HEK293 (cell line): Measurements from ENCODE around the gene FIBCD1.
A peak's percentile ranks its signal among the peaks of the same experiment; 100 is the strongest.

Source experiments
- ATF2 ChIP-seq: fragments of 450-650 bp; formaldehyde crosslinking; IDR thresholded peaks from 2 replicates; pipeline ENCODE4 v1.5.1; 2016; ENCODE audit warnings: missing biosample characterization, missing genetic modification characterization, low read depth
- FEZF1 ChIP-seq: fragments of 450-650 bp; formaldehyde crosslinking; IDR thresholded peaks from 2 replicates; pipeline ENCODE4 v1.5.1; 2016; ENCODE audit warnings: missing biosample characterization, missing genetic modification characterization
- GLI4 ChIP-seq: fragments of 450-650 bp; formaldehyde crosslinking; IDR thresholded peaks from 2 replicates; pipeline ENCODE4 v1.5.1; 2016; ENCODE audit warnings: missing biosample characterization, missing genetic modification characterization
- SCRT1 ChIP-seq: fragments of 450-650 bp; formaldehyde crosslinking; IDR thresholded peaks from 2 replicates; pipeline ENCODE4 v1.5.1; 2016; ENCODE audit warnings: missing biosample characterization, missing genetic modification characterization, borderline replicate concordance
- SP3 ChIP-seq: fragments of 450-650 bp; formaldehyde crosslinking; IDR thresholded peaks from 2 replicates; pipeline ENCODE4 v1.5.1; 2016; ENCODE audit warnings: missing biosample characterization, missing genetic modification characterization
- TSHZ1 ChIP-seq: fragments of 450-650 bp; formaldehyde crosslinking; IDR thresholded peaks from 2 replicates; pipeline ENCODE4 v1.5.1; 2016; ENCODE audit warnings: missing biosample characterization, missing genetic modification characterization, borderline replicate concordance
- ZBTB21 ChIP-seq: fragments of 450-650 bp; formaldehyde crosslinking; IDR thresholded peaks from 2 replicates; pipeline ENCODE4 v1.5.1; 2017; ENCODE audit warnings: missing biosample characterization, missing genetic modification characterization
- ZBTB26 ChIP-seq: fragments of 450-650 bp; formaldehyde crosslinking; optimal IDR thresholded peaks from 2 replicates; pipeline ENCODE3; 2016; ENCODE audit warnings: missing biosample characterization, mild to moderate bottlenecking, missing genetic modification characterization
- ZFP69B ChIP-seq: fragments of 450-650 bp; formaldehyde crosslinking; IDR thresholded peaks from 2 replicates; pipeline ENCODE4 v1.5.1; 2016; ENCODE audit warnings: missing biosample characterization, missing genetic modification characterization
- ZNF132 ChIP-seq: fragments of 450-650 bp; formaldehyde crosslinking; IDR thresholded peaks from 2 replicates; pipeline ENCODE4 v1.5.1; 2017; ENCODE audit warnings: missing biosample characterization, missing genetic modification characterization, borderline replicate concordance
- ZNF157 ChIP-seq: fragments of 450-650 bp; formaldehyde crosslinking; IDR thresholded peaks from 2 replicates; pipeline ENCODE4 v1.5.1; 2016; ENCODE audit warnings: missing biosample characterization, missing genetic modification characterization
- ZNF175 ChIP-seq: fragments of 450-650 bp; formaldehyde crosslinking; IDR thresholded peaks from 2 replicates; pipeline ENCODE4 v1.5.1; 2016; ENCODE audit warnings: missing biosample characterization, missing genetic modification characterization
- ZNF23 ChIP-seq: fragments of 450-650 bp; formaldehyde crosslinking; IDR thresholded peaks from 2 replicates; pipeline ENCODE4 v1.5.1; 2016; ENCODE audit warnings: missing biosample characterization, missing genetic modification characterization, borderline replicate concordance
- ZNF266 ChIP-seq: fragments of 450-650 bp; formaldehyde crosslinking; IDR thresholded peaks from 2 replicates; pipeline ENCODE4 v1.5.1; 2016; ENCODE audit warnings: missing biosample characterization, missing genetic modification characterization, low read depth
- ZNF398 ChIP-seq: fragments of 450-650 bp; formaldehyde crosslinking; IDR thresholded peaks from 2 replicates; pipeline ENCODE4 v1.5.1; 2017; ENCODE audit warnings: missing biosample characterization, missing genetic modification characterization
- ZNF544 ChIP-seq: fragments of 450-650 bp; formaldehyde crosslinking; IDR thresholded peaks from 2 replicates; pipeline ENCODE4 v1.5.0; 2017; ENCODE audit warnings: missing biosample characterization, missing genetic modification characterization
- ZNF549 ChIP-seq: fragments of 450-650 bp; IDR thresholded peaks from 2 replicates; pipeline ENCODE4 v1.5.1; 2018; ENCODE audit warnings: missing biosample characterization, missing genetic modification characterization, mild to moderate bottlenecking, inconsistent platforms, moderate library complexity
- ZNF585B ChIP-seq: fragments of 450-650 bp; formaldehyde crosslinking; IDR thresholded peaks from 2 replicates; pipeline ENCODE4 v1.5.1; 2016; ENCODE audit warnings: missing biosample characterization, missing genetic modification characterization
- ZNF626 ChIP-seq: fragments of 450-650 bp; sonication (Bioruptor Pico); formaldehyde crosslinking; IDR thresholded peaks from 2 replicates; pipeline ENCODE4 v1.5.1; 2018; ENCODE audit warnings: missing biosample characterization, missing genetic modification characterization, inconsistent platforms
- ZNF629 ChIP-seq: fragments of 450-650 bp; formaldehyde crosslinking; IDR thresholded peaks from 2 replicates; pipeline ENCODE4 v1.5.1; 2017; ENCODE audit warnings: missing biosample characterization, missing genetic modification characterization
- ZNF707 ChIP-seq: fragments of 450-650 bp; formaldehyde crosslinking; IDR thresholded peaks from 2 replicates; pipeline ENCODE4 v1.5.1; 2016; ENCODE audit warnings: missing biosample characterization, missing genetic modification characterization
- ZSCAN4 ChIP-seq: fragments of 450-650 bp; formaldehyde crosslinking; IDR thresholded peaks from 2 replicates; pipeline ENCODE4 v1.5.1; 2017; ENCODE audit warnings: missing biosample characterization, missing genetic modification characterization
- TF ChIP-seq, protein P1 (sequence below): fragments of 450-650 bp; formaldehyde crosslinking; IDR thresholded peaks from 2 replicates; pipeline ENCODE4 v1.5.1; 2016; ENCODE audit warnings: missing biosample characterization, missing genetic modification characterization

Gene FIBCD1

GRCh38 chr9:130938652-130939404, at the start of gene FIBCD1 (continued):
- no peak for TF ChIP-seq ZNF549 (tag by site-specific recombination)
- TF ChIP-seq ZBTB26 (tag by site-specific recombination), result peak; percentile 85
- no peak for TF ChIP-seq ZSCAN4 (tag by site-specific recombination)
- TF ChIP-seq ZNF175 (tag by site-specific recombination), result no peak
- no peak for TF ChIP-seq FEZF1 (tag by site-specific recombination)
- TF ChIP-seq ZNF707 (tag by site-specific recombination), result no peak
- TF ChIP-seq SCRT1 (tag by site-specific recombination), result no peak
- no peak for TF ChIP-seq ZFP69B
- peak; percentile 52; the same call in 1 of the 2 replicates for TF ChIP-seq ZNF398 (tag by site-specific recombination)
- TF ChIP-seq ZNF544 (tag by site-specific recombination), result no peak
- TF ChIP-seq ZBTB21 (tag by site-specific recombination), result no peak
- TF ChIP-seq ZNF157 (tag by site-specific recombination), result no peak
- no peak for TF ChIP-seq ZNF23 (tag by site-specific recombination)
- TF ChIP-seq, protein P1, sequence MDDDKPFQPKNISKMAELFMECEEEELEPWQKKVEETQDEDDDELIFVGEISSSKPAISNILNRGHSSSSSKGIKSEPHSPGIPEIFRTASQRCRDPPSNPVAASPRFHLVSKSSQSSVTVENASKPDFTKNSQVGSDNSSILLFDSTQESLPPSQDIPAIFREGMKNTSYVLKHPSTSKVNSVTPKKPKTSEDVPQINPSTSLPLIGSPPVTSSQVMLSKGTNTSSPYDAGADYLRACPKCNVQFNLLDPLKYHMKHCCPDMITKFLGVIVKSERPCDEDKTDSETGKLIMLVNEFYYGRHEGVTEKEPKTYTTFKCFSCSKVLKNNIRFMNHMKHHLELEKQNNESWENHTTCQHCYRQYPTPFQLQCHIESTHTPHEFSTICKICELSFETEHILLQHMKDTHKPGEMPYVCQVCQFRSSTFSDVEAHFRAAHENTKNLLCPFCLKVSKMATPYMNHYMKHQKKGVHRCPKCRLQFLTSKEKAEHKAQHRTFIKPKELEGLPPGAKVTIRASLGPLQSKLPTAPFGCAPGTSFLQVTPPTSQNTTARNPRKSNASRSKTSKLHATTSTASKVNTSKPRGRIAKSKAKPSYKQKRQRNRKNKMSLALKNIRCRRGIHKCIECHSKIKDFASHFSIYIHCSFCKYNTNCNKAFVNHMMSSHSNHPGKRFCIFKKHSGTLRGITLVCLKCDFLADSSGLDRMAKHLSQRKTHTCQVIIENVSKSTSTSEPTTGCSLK (tag by site-specific recombination), result no peak
- no peak for TF ChIP-seq TSHZ1 (tag by site-specific recombination)
- no peak; the same call in 1 of the 2 replicates for TF ChIP-seq SP3 (tag by site-specific recombination)
- no peak for TF ChIP-seq ATF2
- TF ChIP-seq ZNF132 (tag by site-specific recombination), result no peak
- TF ChIP-seq ZNF626, result no peak
- no peak for TF ChIP-seq ZNF585B (tag by site-specific recombination)
- TF ChIP-seq GLI4 (tag by site-specific recombination), result no peak
- TF ChIP-seq ZNF266 (tag by site-specific recombination), result no peak
- TF ChIP-seq ZNF629 (tag by site-specific recombination), result peak; percentile 41; the same call in 1 of the 2 replicates
